SK-N-SH (cell line): ENCODE data around the gene KRTAP12-2. TPM values are rescaled to one million over a fixed set of nuclear protein-coding genes. Genes with fewer than 3 reads are reported as not detected.
"Not testable (repeated sequence)": the region's sequence is repeated elsewhere in the genome, so short reads cannot be mapped to it uniquely, and the experiment has no call there.

Experiments
- CTCF ChIA-PET: fragments of 300-600, 350-600 bp; formaldehyde crosslinking; extraction: SDS; loops from one replicate; lab custom pipeline; 2021; lab: Yijun Ruan, JAX
- POLR2A ChIA-PET: fragments of 350-600 bp; sonication (Branson Sonifier 250); formaldehyde crosslinking; extraction: SDS; loops from one replicate; lab custom pipeline; 2020; ENCODE audit warnings: antibody characterized with exemption, inconsistent platforms; lab: Yijun Ruan, JAX
- DNase-seq: peaks from one replicate; pipeline ENCODE4 v3.0.0; 2012
- H2AFZ ChIP-seq: fragments of 200-600 bp; sonication (generic); 2 replicates; pipeline ENCODE4 v1.8.1; 2016; ENCODE audit warnings: antibody characterized with exemption, mild to moderate bottlenecking, low read depth
- H3F3A ChIP-seq: fragments of 200-600 bp; sonication (generic); replicated peaks from 2 replicates; pipeline ENCODE3; 2016; ENCODE audit warnings: antibody characterized with exemption, mild to moderate bottlenecking; ENCODE audit not compliant: insufficient read depth
- H3K27ac ChIP-seq, 2 experiments: fragments of 200-500 bp in 1 of 2; fragments of 200-600 bp in 1 of 2; sonication (Bioruptor generic) in 1 of 2; sonication (generic), shearing (Covaris generic) in 1 of 2; 2 replicates each; pipeline versions ENCODE4 v1.5.1 to v1.6.1; 2014 to 2016; ENCODE audit warnings: low read depth in 2 of 2, inconsistent platforms in 1 of 2, low read length in 1 of 2, mild to moderate bottlenecking in 1 of 2, mixed read lengths in 1 of 2
- H3K27me3 ChIP-seq: fragments of 200-600 bp; sonication (generic), shearing (Covaris generic); 2 replicates; pipeline ENCODE4 v1.6.1; 2016; ENCODE audit warnings: mixed run types; ENCODE audit not compliant: insufficient read depth
- H3K36me3 ChIP-seq, 2 experiments: fragments of 200-500 bp in 1 of 2; fragments of 200-600 bp in 1 of 2; sonication (Bioruptor generic) in 1 of 2; sonication (generic) in 1 of 2; replicated peaks in 1 of 2; 2 replicates each; pipeline versions ENCODE3 to v1.5.1; 2014 to 2016; ENCODE audit warnings: low read length in 1 of 2, mild to moderate bottlenecking in 1 of 2; ENCODE audit not compliant: insufficient read depth in 2 of 2, control insufficient read depth in 1 of 2
- H3K4me1 ChIP-seq, 2 experiments: fragments of 200-500 bp in 1 of 2; fragments of 200-600 bp in 1 of 2; sonication (Bioruptor generic) in 1 of 2; sonication (generic), shearing (Covaris generic) in 1 of 2; 2 replicates each; pipeline versions ENCODE4 v1.5.1 to v1.6.1; 2014 to 2016; ENCODE audit warnings: low read depth in 1 of 2, low read length in 1 of 2, mixed run types in 1 of 2; ENCODE audit not compliant: insufficient read depth in 2 of 2, control insufficient read depth in 1 of 2
- H3K4me2 ChIP-seq: fragments of 200-600 bp; sonication (generic), shearing (Covaris generic); 2 replicates; pipeline ENCODE4 v1.6.1; 2017; ENCODE audit warnings: mixed run types
- H3K4me3 ChIP-seq, 2 experiments: fragments of 200-500 bp in 1 of 2; fragments of 200-600 bp in 1 of 2; sonication (Bioruptor generic) in 1 of 2; sonication (generic), shearing (Covaris generic) in 1 of 2; 2 replicates each; pipeline versions ENCODE4 v1.5.1 to v1.8.1; 2014 to 2016; ENCODE audit warnings: low read depth in 2 of 2, inconsistent platforms in 1 of 2, low read length in 1 of 2, mild to moderate bottlenecking in 1 of 2, mixed read lengths in 1 of 2, moderate library complexity in 1 of 2
- H3K79me2 ChIP-seq: fragments of 200-600 bp; sonication (generic); 2 replicates; pipeline ENCODE4 v1.8.1; 2017; ENCODE audit warnings: mild to moderate bottlenecking; ENCODE audit not compliant: insufficient read depth
- H3K9ac ChIP-seq: fragments of 200-600 bp; sonication (generic); 2 replicates; pipeline ENCODE4 v1.6.1; 2017; ENCODE audit warnings: mixed run types
- H3K9me2 ChIP-seq: fragments of 200-600 bp; sonication (generic); 2 replicates; pipeline ENCODE4 v1.6.1; 2017; ENCODE audit warnings: mixed run types
- H3K9me3 ChIP-seq: fragments of 200-600 bp; sonication (generic); 2 replicates; pipeline ENCODE4 v1.6.1; 2017; ENCODE audit warnings: mixed run types, mild to moderate bottlenecking, moderate library complexity
- H4K20me1 ChIP-seq: fragments of 200-600 bp; sonication (generic); 2 replicates; pipeline ENCODE4 v1.6.1; 2017; ENCODE audit warnings: mild to moderate bottlenecking, mixed run types; ENCODE audit not compliant: insufficient read depth
- JUND ChIP-seq: IDR thresholded peaks from 2 replicates; pipeline ENCODE4 v1.4.0; 2012
- MEF2A ChIP-seq: IDR thresholded peaks from 2 replicates; pipeline ENCODE4 v1.4.0; 2012; ENCODE audit warnings: low read depth, borderline replicate concordance
- YY1 ChIP-seq: IDR thresholded peaks from 2 replicates; pipeline ENCODE4 v1.4.0; 2012; ENCODE audit warnings: low read depth, mild to moderate bottlenecking
- WGBS: methylation state at CpG from one replicate; pipeline ENCODE4 v1.1.6; 2017; ENCODE audit warnings: low lambda C conversion rate; 5-methylcytosine and 5-hydroxymethylcytosine counted together
- polyA plus RNA-seq, 3 experiments: library from polyadenylated mRNA; depleted of rRNA; stranded (reverse); fragments of >200 nt; gene quantifications; 2 replicates each; pipeline ENCODE4 v1.2.3, GENCODE V29; 2012
- TF ChIP-seq, protein P1 (sequence below): IDR thresholded peaks from 2 replicates; pipeline ENCODE4 v1.4.0; 2012; ENCODE audit warnings: low read depth, borderline replicate concordance
- TF ChIP-seq, protein P2 (sequence below): fragments of 200-600 bp; sonication (generic); IDR thresholded peaks from 2 replicates; pipeline ENCODE4 v1.6.1; 2017; ENCODE audit warnings: antibody characterized with exemption, mild to moderate bottlenecking, moderate library complexity
- TF ChIP-seq, protein P3 (sequence below): fragments of 150-350 bp; IDR thresholded peaks from 2 replicates; pipeline ENCODE4 v1.6.1; 2016; ENCODE audit warnings: mild to moderate bottlenecking, low read depth, low read length
- TF ChIP-seq, protein P4 (sequence below): IDR thresholded peaks from 2 replicates; pipeline ENCODE4 v1.4.0; 2012; ENCODE audit warnings: low read depth, borderline replicate concordance

KRTAP12-2 gene
- polyA plus RNA-seq, 1 of the 3 experiments (the other 2 are of a cell fraction) = not detected

DNA sequence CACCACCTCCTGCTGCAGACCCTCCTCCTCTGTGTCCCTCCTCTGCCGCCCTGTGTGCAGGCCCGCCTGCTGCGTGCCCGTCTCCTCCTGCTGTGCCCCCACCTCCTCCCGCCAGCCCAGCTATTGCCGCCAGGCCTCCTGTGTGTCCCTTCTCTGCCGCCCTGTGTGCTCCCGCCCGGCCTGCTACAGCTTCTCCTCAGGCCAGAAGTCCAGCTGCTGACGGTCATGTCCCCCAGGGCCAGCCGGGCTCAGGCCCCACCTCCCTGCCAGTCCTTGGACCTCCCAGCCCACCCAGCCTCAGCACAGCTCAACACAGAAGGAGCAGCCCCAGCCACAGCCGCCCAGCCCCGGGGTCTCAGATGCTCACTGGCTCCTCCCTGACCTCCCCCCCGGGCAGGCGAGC, 38.9 kb downstream of the KRTAP12-2 start:
- H3K27ac ChIP-seq, H3K4me2 ChIP-seq, H3K9me2 ChIP-seq, H4K20me1 ChIP-seq, POLR2A ChIA-PET, DNase-seq, H3K79me2 ChIP-seq, H3K36me3 ChIP-seq, H3K4me1 ChIP-seq, H3K4me3 ChIP-seq, H3F3A ChIP-seq, H2AFZ ChIP-seq, H3K9ac ChIP-seq: not testable (repeated sequence)
- H3K9me3 ChIP-seq = peaks cover 15% of the 10 kb centered on the region; the same call in 1 of the 2 replicates
- WGBS = 4% methylated on average over 7 of the region's 15 CpGs
- H3K27me3 ChIP-seq = peaks cover 11% of the 10 kb centered on the region; the same call in 1 of the 2 replicates
- CTCF ChIA-PET = interaction anchor here (4.4 kb wide), 1 partner anchor 166 kb away, joined by 15 read pairs; no protein-coding TSS in a partner anchor

DNA sequence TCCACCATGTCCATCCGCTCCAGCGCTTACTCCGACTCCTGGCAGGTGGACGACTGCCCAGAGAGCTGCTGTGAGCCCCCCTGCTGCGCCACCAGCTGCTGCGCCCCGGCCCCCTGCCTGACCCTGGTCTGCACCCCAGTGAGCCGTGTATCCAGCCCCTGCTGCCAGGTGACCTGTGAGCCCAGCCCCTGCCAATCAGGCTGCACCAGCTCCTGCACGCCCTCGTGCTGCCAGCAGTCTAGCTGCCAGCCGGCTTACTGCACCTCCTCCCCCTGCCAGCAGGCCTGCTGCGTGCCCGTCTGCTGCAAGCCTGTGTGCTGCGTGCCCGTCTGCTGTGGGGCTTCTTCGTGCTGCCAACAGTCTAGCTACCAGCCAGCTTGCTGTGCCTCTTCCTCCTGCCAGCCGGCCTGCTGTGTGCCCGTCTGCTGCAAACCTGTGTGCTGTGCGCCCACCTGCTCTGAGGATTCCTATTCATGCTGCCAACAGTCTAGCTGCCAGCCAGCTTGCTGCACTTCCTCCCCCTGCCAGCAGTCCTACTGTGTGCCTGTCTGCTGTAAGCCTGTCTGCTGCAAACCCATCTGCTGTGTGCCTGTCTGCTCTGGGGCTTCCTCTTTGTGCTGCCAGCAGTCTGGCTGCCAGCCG, 39.4 kb downstream of the KRTAP12-2 start:
- H3K79me2 ChIP-seq, H2AFZ ChIP-seq, POLR2A ChIA-PET, H3K4me3 ChIP-seq, H3K4me1 ChIP-seq, H3K9me3 ChIP-seq, DNase-seq, H3K36me3 ChIP-seq, H4K20me1 ChIP-seq, H3K4me2 ChIP-seq, H3K9ac ChIP-seq, H3K27ac ChIP-seq, H3F3A ChIP-seq, H3K9me2 ChIP-seq: not testable (repeated sequence)
- H3K27me3 ChIP-seq = peaks cover 11% of the 10 kb centered on the region; the same call in 1 of the 2 replicates
- CTCF ChIA-PET = interaction anchor here (4.4 kb wide), 1 partner anchor 166 kb away, joined by 15 read pairs; no protein-coding TSS in a partner anchor
- 10% methylated on average over 6 of the region's 20 CpGs for WGBS

DNA sequence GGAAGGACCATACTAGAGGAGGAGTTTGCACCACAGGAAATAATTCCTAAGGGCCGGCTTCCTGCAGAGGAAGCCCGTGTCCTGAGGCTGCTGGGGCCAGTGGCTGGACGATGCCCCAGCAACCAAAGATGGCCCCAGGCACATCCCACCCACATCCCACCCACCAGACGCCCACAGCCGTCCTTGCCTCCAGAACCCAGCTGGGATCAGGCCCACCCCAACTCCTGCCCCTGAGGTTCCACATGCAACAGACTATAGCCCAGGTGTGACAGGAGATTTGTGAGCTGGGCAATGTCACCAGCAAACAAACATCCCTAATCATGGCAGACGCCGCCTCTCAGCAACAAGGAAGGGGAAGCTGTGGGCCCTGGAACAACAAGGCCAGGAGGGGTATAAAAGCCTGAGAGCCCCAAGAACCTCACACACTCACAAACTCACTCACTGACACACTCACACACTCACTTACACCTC, 40.0 kb downstream of the KRTAP12-2 start, which contains the start of gene KRTAP10-9:
Gene KRTAP10-9, plus strand, starts transcription at position 421 of the 471 bp plus-strand sequence. CDS start 79 bp downstream, outside the sequence.
- TF ChIP-seq, protein P1, sequence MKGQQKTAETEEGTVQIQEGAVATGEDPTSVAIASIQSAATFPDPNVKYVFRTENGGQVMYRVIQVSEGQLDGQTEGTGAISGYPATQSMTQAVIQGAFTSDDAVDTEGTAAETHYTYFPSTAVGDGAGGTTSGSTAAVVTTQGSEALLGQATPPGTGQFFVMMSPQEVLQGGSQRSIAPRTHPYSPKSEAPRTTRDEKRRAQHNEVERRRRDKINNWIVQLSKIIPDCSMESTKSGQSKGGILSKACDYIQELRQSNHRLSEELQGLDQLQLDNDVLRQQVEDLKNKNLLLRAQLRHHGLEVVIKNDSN = no peak
- peaks cover 0 to 3% of the 10 kb centered on the region in 2 experiments for H3K36me3 ChIP-seq
- ChIA-PET CTCF (interaction anchor here (4.4 kb wide), 1 partner anchor 167 kb away, joined by 15 read pairs; no protein-coding TSS in a partner anchor), POLR2A (no interaction called here)
- H3F3A ChIP-seq = no peaks in the 10 kb centered on the region
- 17% methylated on average over 2 of the region's 7 CpGs for WGBS
- H3K4me1 ChIP-seq = no peaks in the 10 kb centered on the region; a peak in 1 of 4 replicates
- H3K9me2 ChIP-seq = no peaks in the 10 kb centered on the region
- no peaks in the 10 kb centered on the region for H3K79me2 ChIP-seq
- no peak within 1 kb of the TSS for H3K4me2 ChIP-seq
- peaks cover 10% of the 10 kb centered on the region; the same call in 1 of the 2 replicates for H3K9me3 ChIP-seq
- no peak within 1 kb of the TSS for H3K4me3 ChIP-seq
- no peaks in the 10 kb centered on the region for H4K20me1 ChIP-seq
- no peak for DNase-seq
- H2AFZ ChIP-seq = no peak within 1 kb of the TSS
- no peak within 1 kb of the TSS for H3K27ac ChIP-seq
- no peak within 1 kb of the TSS for H3K9ac ChIP-seq
- peaks cover 11% of the 10 kb centered on the region; the same call in 1 of the 2 replicates for H3K27me3 ChIP-seq

DNA sequence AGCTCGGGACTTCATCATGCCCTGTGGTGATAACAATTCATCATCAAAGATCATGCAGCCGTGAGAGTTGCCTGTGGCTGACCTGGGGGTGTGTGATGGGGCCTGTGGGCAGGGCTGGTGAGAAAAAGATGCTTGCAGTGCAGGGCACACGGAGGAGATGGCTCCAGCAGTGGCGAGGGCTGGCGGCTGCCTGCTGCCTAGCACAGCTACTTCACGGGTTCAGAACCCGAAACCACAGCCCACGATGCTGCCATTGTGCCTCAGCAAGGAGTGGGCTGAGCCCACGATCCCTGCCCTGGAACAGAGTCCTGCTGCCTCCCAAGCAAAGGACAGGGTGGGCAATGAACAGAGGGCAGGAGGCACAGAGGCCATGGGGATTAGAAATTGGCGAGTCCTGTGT, 40.5 kb downstream of the KRTAP12-2 start:
- WGBS = 14% methylated on average over 4 of the region's 10 CpGs
- Histone ChIP-seq H3K4me1 (no peaks in the 10 kb centered on the region; a peak in 1 of 4 replicates), H3K27ac (no peak overlapping the region), H3F3A (no peaks in the 10 kb centered on the region), H3K79me2 (no peaks in the 10 kb centered on the region), H3K27me3 (peaks cover 11% of the 10 kb centered on the region; the same call in 1 of the 2 replicates), H3K9me3 (peaks cover 10% of the 10 kb centered on the region; the same call in 1 of the 2 replicates), H3K9ac (no peak overlapping the region), H2AFZ (no peak overlapping the region), H4K20me1 (no peaks in the 10 kb centered on the region), H3K36me3 (peaks cover 0 to 3% of the 10 kb centered on the region in 2 experiments), H3K9me2 (no peaks in the 10 kb centered on the region), H3K4me2 (no peak overlapping the region), H3K4me3 (no peak overlapping the region)
- ChIA-PET CTCF (interaction anchor here (4.4 kb wide), 1 partner anchor 167 kb away, joined by 15 read pairs; no protein-coding TSS in a partner anchor), POLR2A (no interaction called here)
- DNase-seq = no peak
- TF ChIP-seq, protein P2, sequence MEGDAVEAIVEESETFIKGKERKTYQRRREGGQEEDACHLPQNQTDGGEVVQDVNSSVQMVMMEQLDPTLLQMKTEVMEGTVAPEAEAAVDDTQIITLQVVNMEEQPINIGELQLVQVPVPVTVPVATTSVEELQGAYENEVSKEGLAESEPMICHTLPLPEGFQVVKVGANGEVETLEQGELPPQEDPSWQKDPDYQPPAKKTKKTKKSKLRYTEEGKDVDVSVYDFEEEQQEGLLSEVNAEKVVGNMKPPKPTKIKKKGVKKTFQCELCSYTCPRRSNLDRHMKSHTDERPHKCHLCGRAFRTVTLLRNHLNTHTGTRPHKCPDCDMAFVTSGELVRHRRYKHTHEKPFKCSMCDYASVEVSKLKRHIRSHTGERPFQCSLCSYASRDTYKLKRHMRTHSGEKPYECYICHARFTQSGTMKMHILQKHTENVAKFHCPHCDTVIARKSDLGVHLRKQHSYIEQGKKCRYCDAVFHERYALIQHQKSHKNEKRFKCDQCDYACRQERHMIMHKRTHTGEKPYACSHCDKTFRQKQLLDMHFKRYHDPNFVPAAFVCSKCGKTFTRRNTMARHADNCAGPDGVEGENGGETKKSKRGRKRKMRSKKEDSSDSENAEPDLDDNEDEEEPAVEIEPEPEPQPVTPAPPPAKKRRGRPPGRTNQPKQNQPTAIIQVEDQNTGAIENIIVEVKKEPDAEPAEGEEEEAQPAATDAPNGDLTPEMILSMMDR = no peak
- no peak for TF ChIP-seq YY1
- TF ChIP-seq, protein P3, sequence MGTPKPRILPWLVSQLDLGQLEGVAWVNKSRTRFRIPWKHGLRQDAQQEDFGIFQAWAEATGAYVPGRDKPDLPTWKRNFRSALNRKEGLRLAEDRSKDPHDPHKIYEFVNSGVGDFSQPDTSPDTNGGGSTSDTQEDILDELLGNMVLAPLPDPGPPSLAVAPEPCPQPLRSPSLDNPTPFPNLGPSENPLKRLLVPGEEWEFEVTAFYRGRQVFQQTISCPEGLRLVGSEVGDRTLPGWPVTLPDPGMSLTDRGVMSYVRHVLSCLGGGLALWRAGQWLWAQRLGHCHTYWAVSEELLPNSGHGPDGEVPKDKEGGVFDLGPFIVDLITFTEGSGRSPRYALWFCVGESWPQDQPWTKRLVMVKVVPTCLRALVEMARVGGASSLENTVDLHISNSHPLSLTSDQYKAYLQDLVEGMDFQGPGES = no peak
- TF ChIP-seq, protein P4, sequence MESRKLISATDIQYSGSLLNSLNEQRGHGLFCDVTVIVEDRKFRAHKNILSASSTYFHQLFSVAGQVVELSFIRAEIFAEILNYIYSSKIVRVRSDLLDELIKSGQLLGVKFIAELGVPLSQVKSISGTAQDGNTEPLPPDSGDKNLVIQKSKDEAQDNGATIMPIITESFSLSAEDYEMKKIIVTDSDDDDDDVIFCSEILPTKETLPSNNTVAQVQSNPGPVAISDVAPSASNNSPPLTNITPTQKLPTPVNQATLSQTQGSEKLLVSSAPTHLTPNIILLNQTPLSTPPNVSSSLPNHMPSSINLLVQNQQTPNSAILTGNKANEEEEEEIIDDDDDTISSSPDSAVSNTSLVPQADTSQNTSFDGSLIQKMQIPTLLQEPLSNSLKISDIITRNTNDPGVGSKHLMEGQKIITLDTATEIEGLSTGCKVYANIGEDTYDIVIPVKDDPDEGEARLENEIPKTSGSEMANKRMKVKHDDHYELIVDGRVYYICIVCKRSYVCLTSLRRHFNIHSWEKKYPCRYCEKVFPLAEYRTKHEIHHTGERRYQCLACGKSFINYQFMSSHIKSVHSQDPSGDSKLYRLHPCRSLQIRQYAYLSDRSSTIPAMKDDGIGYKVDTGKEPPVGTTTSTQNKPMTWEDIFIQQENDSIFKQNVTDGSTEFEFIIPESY = no peak
- TF ChIP-seq MEF2A = no peak
- no peak for TF ChIP-seq JUND
